HepG2 (cell line): ENCODE results near the gene RPS27A. TPM values are rescaled to one million over a fixed set of nuclear protein-coding genes. Genes with fewer than 3 reads are reported as not detected.

Experiments
- CHCHD3 ChIP-seq: sonication (generic); formaldehyde crosslinking; IDR thresholded peaks from 2 replicates; pipeline ENCODE4 v1.8.0; 2022; ENCODE audit warnings: mild to moderate bottlenecking, missing genetic modification reagents, moderate library complexity
- DNMT1 ChIP-seq: sonication (generic); formaldehyde crosslinking; IDR thresholded peaks from 2 replicates; pipeline ENCODE4 v1.5.1; 2020; ENCODE audit warnings: mild to moderate bottlenecking, missing genetic modification reagents
- ELK4 ChIP-seq: sonication (generic); formaldehyde crosslinking; IDR thresholded peaks from 2 replicates; pipeline ENCODE4 v1.9.0; 2021; ENCODE audit warnings: missing genetic modification reagents, borderline replicate concordance
- MEIS2 ChIP-seq: sonication (generic); formaldehyde crosslinking; IDR thresholded peaks from 2 replicates; pipeline ENCODE4 v1.9.0; 2021; ENCODE audit warnings: mild to moderate bottlenecking, missing genetic modification reagents
- MYNN ChIP-seq: sonication (generic); formaldehyde crosslinking; IDR thresholded peaks from 2 replicates; pipeline ENCODE4 v1.4.0; 2020; ENCODE audit warnings: mild to moderate bottlenecking, low read depth, missing genetic modification reagents
- PATZ1 ChIP-seq: sonication (generic); formaldehyde crosslinking; IDR thresholded peaks from 2 replicates; pipeline ENCODE4 v1.4.0; 2020; ENCODE audit warnings: missing genetic modification reagents
- RBAK ChIP-seq: sonication (generic); formaldehyde crosslinking; IDR thresholded peaks from 2 replicates; pipeline ENCODE4 v1.5.1; 2020; ENCODE audit warnings: mild to moderate bottlenecking, missing genetic modification reagents
- SNAPC4 ChIP-seq: sonication (generic); formaldehyde crosslinking; IDR thresholded peaks from 2 replicates; pipeline ENCODE4 v1.4.0; 2020; ENCODE audit warnings: mild to moderate bottlenecking, missing genetic modification reagents
- SOX5 ChIP-seq: IDR thresholded peaks from 2 replicates; pipeline ENCODE4 v1.6.1; 2016; ENCODE audit warnings: borderline replicate concordance
- U2AF2 ChIP-seq: fragments of 200-400 bp; formaldehyde crosslinking; IDR thresholded peaks from 2 replicates; pipeline ENCODE4 v1.6.1; 2017; ENCODE audit warnings: low read depth, mild to moderate bottlenecking, low read length
- ZBTB7A ChIP-seq: sonication (generic); formaldehyde crosslinking; IDR thresholded peaks from 2 replicates; pipeline ENCODE4 v1.8.0; 2022; ENCODE audit warnings: mild to moderate bottlenecking, missing genetic modification reagents
- ZKSCAN8 ChIP-seq: IDR thresholded peaks from 2 replicates; pipeline ENCODE4 v1.6.1; 2016; ENCODE audit warnings: borderline replicate concordance, missing genetic modification reagents, missing compliant biosample characterization
- ZNF274 ChIP-seq: sonication (generic); formaldehyde crosslinking; IDR thresholded peaks from 2 replicates; pipeline ENCODE4 v1.5.1; 2020; ENCODE audit warnings: mild to moderate bottlenecking, missing genetic modification reagents
- ZNF382 ChIP-seq: sonication (generic); formaldehyde crosslinking; IDR thresholded peaks from 2 replicates; pipeline ENCODE4 v1.5.0; 2020; ENCODE audit warnings: missing genetic modification reagents, mild to moderate bottlenecking, borderline replicate concordance
- ZNF484 ChIP-seq: sonication (generic); formaldehyde crosslinking; IDR thresholded peaks from 2 replicates; pipeline ENCODE4 v1.5.1; 2020; ENCODE audit warnings: mild to moderate bottlenecking, low read depth, missing genetic modification reagents, borderline replicate concordance
- ZNF574 ChIP-seq: sonication (generic); formaldehyde crosslinking; IDR thresholded peaks from 2 replicates; pipeline ENCODE4 v1.4.0; 2020; ENCODE audit warnings: missing genetic modification reagents
- ZNF891 ChIP-seq: sonication (generic); formaldehyde crosslinking; IDR thresholded peaks from 2 replicates; pipeline ENCODE4 v1.5.0; 2020; ENCODE audit warnings: mild to moderate bottlenecking, missing genetic modification reagents
- polyA plus RNA-seq, 8 experiments: library from polyadenylated mRNA; depleted of rRNA in 3 of 8; stranded (reverse) in 7 of 8; unstranded in 1 of 8; fragments of >200 nt; fragmentation: Illumina TruSeq in 4 of 8; extraction: Trizol in 4 of 8; gene quantifications; 2 replicates each; pipeline versions ENCODE4 v1.2.1 to v1.2.3, GENCODE V29; 2011 to 2016; ENCODE audit warnings: low read depth in 4 of 8, missing spikeins in 1 of 8, mixed read lengths in 1 of 8; ENCODE audit not compliant: insufficient read depth in 1 of 8
- total RNA-seq, 5 experiments: library from RNA; depleted of rRNA; stranded (reverse); fragments of >200 nt; fragmentation: Illumina TruSeq; extraction: Trizol; gene quantifications; 2 replicates each; pipeline ENCODE4 v1.2.3, GENCODE V29; 2016; ENCODE audit warnings: low read depth in 1 of 5

Gene RPS27A
- total and polyA plus RNA-seq, 2 of the 13 experiments (the other 11 are each of a cell fraction or from before 2014, with no cell fraction given), result 2,779 to 3,269 TPM

- TF ChIP-seq CHCHD3 (CRISPR knock-in tag) (no peak), ZNF484 (no peak; the same call in 1 of the 2 replicates), SNAPC4 (peak; percentile 35), SOX5 (peak; percentile 44; the same call in 1 of the 2 replicates), ZNF382 (CRISPR knock-in tag) (no peak), DNMT1 (CRISPR knock-in tag) (no peak), ZNF891 (peak; percentile 83; the same call in 1 of the 2 replicates), ELK4 (CRISPR knock-in tag) (no peak), MEIS2 (CRISPR knock-in tag) (peak; percentile 83; the same call in 1 of the 2 replicates), PATZ1 (peak; percentile 78), RBAK (no peak), ZNF274 (CRISPR knock-in tag) (peak; percentile 80), ZNF574 (peak; percentile 80), ZBTB7A (0 out of 2 replicates have a peak, but pooled peaks have one; percentile 58), U2AF2 (0 out of 2 replicates have a peak, but pooled peaks have one; percentile 46), MYNN (CRISPR knock-in tag) (no peak; the same call in 1 of the 2 replicates), ZKSCAN8 (CRISPR knock-in tag) (peak; percentile 71; the same call in 1 of the 2 replicates)
Observed at GRCh38 chr2:55232084-55232862, at the start of gene RPS27A, which contains the start of gene CLHC1 (continued).
